Upper lobe of left lung (tissue), 6 donors: Measurements from ENCODE around the gene HEG1. TPM values are rescaled to one million over a fixed set of nuclear protein-coding genes. Genes with fewer than 3 reads are reported as not detected.
A peak's percentile ranks its signal among the peaks of the same experiment; 100 is the strongest.

Experiments
- ATAC-seq, 2 donors: fragments of 200-7000 bp; cut with Tn5 transposase; one replicate each; pipeline ENCODE4 v1.9.1; 2022; ENCODE audit warnings: mild to moderate bottlenecking in 2 of 2, moderate library complexity in 2 of 2; ENCODE audit not compliant: low FRiP score in 2 of 2
- DNase-seq, 2 donors: peaks; one replicate each; pipeline ENCODE4 v3.0.0-alpha.2; 2019 to 2020
- H3K27ac ChIP-seq, 4 donors: fragments of 200-600 bp; sonication (generic); one replicate each; pipeline ENCODE4 v1.5.1; 2016 to 2019
- H3K27me3 ChIP-seq, 4 donors: fragments of 200-600 bp; sonication (generic); one replicate each; pipeline ENCODE4 v1.5.1; 2017 to 2019
- H3K36me3 ChIP-seq, 4 donors: fragments of 200-600 bp; sonication (generic); one replicate each; pipeline ENCODE4 v1.5.1; 2016 to 2019
- H3K4me1 ChIP-seq, 4 donors: fragments of 200-600 bp; sonication (generic); one replicate each; pipeline ENCODE4 v1.5.1; 2018 to 2019
- H3K4me3 ChIP-seq, 4 donors: fragments of 200-600 bp; sonication (generic); one replicate each; pipeline ENCODE4 v1.5.1; 2017 to 2019; ENCODE audit warnings: mild to moderate bottlenecking in 2 of 4, moderate library complexity in 1 of 4
- H3K9me3 ChIP-seq, 4 donors: fragments of 200-600 bp; sonication (generic); one replicate each; pipeline ENCODE4 v1.5.1; 2018 to 2019
- CTCF ChIP-seq, 6 experiments: fragments of 450-650 bp in 4 of 6; fragments of 200-600 bp in 2 of 6; sonication (generic) in 2 of 6; IDR thresholded peaks; one replicate each; pipeline ENCODE4 v1.5.1; 2016 to 2019; ENCODE audit warnings: antibody characterized with exemption in 6 of 6
- EP300 ChIP-seq, 4 donors: sonication (generic); formaldehyde crosslinking; IDR thresholded peaks; one replicate each; pipeline ENCODE4 v1.5.1; 2017; ENCODE audit warnings: antibody characterized with exemption in 4 of 4, control low read depth in 2 of 4
- POLR2A ChIP-seq, 4 donors: fragments of 450-650 bp; IDR thresholded peaks; one replicate each; pipeline ENCODE4 v1.5.1; 2016 to 2017; ENCODE audit warnings: antibody characterized with exemption in 4 of 4, mild to moderate bottlenecking in 2 of 4
- POLR2AphosphoS5 ChIP-seq, 2 donors: sonication (generic); formaldehyde crosslinking; IDR thresholded peaks; one replicate each; pipeline ENCODE4 v1.5.1; 2017; ENCODE audit warnings: antibody characterized with exemption in 2 of 2
- WGBS, 2 donors: methylation state at CpG; one replicate each; pipeline ENCODE4 v1.1.5; 2017 to 2018; 5-methylcytosine and 5-hydroxymethylcytosine counted together
- total RNA-seq, 6 donors: library from RNA; depleted of rRNA in 4 of 6; stranded (reverse); fragments of >200 nt in 4 of 6; gene quantifications; one replicate each; pipeline versions ENCODE4 v1.1.0 to v1.2.1, GENCODE V29; 2016 to 2021
- donor health status: DM: no; HTN: no; CAD: no; lungs with moderate emphysema.
- donor health status: DM: no; HTN: yes; CAD: no; lungs with severe emphysema.

HEG1 gene
- total RNA-seq, 6 donors from 2014 or later, result 45.1 to 168 (median 100) TPM

DNA sequence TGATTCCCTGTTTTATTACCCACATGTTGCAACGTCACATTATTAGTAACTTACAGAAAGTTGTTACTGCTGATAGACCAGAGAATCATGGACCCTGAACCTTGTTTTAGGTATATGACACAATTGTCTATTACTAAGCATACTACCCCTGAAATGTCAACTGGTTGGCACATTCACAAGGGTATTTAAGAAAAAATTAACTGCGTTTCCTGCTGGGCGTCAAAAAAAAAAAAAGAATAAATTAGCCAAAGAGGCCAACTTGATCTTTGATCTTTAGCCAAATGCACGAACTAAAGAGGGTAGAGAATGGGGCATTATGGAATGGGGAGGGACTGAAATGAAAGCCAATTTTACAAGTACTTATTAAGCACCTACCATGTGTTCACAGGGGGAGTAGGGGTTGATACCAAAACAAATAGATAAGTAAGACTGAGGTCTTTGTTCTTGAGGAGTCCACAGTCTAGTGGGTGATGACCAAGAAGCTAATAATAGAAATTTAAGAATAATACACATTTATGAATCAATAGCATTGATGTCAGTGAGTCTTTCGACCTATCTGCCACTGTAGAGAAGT lies 103.4 kb downstream of the HEG1 start:
- H3K27me3 ChIP-seq, result no peaks in the 10 kb centered on the region
- H3K36me3 ChIP-seq, result no peaks in the 10 kb centered on the region
- ATAC-seq, result no peak
- WGBS, 2 donors, result 51 to 60% methylated on average over 5 of the region's 5 CpGs
- no peak overlapping the region for H3K4me3 ChIP-seq
- no peak for TF ChIP-seq POLR2AphosphoS5 (IDR thresholded peaks at IDR 0.05)
- DNase-seq, result no peak
- no peak overlapping the region for H3K27ac ChIP-seq
- no peaks in the 10 kb centered on the region for H3K9me3 ChIP-seq
- H3K4me1 ChIP-seq, result no peaks in the 10 kb centered on the region

DNA sequence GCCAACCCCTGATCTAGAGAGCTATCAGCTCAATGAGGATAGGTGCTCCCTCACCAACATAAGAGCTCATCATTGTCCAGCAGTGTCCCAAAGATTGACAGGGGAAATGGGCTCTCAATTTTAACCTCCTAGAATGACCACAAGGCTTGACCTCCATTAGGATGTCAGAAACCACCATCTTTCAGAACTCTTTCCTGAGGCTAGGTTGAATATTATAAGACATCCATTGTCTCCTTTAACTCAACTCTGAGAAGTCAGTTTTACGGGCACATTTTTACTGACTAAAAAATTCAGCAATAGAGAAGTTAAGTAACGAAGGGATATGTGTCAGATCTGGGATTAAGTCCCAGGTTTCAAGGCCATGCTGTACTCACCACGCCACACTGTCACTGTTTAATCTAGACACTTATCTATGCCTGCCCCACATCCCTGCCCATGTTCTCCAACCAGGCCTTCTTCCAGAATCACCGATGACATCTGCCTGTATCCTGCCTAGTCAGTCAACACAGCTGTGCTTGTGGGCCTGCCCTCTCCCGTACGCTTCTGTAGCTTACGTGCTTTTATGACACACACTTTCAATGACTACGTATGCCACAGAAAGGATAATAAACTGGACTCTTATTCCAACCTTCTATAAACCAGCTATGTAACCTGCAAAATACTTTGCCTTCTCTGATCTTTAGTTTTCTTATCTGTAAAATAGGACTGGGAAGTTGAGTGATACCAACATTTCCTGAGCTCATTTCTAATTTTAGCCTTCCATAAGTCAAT lies 104.1 kb downstream of the HEG1 start:
- H3K4me1 ChIP-seq, result no peaks in the 10 kb centered on the region
- DNase-seq (no peak), ATAC-seq (peak; percentile 14 to 40)
- 76 to 90% methylated on average over 8 of the region's 8 CpGs for WGBS, 2 donors
- H3K9me3 ChIP-seq, result no peaks in the 10 kb centered on the region
- H3K36me3 ChIP-seq, result no peaks in the 10 kb centered on the region
- TF ChIP-seq POLR2A (IDR thresholded peaks at IDR 0.05) (no peak), EP300 (IDR thresholded peaks at IDR 0.05) (peak in 1 of 4 donors; percentile 4), POLR2AphosphoS5 (IDR thresholded peaks at IDR 0.05) (no peak)
- H3K4me3 ChIP-seq, result no peak overlapping the region
- H3K27me3 ChIP-seq, result no peaks in the 10 kb centered on the region
- no peak overlapping the region for H3K27ac ChIP-seq

DNA sequence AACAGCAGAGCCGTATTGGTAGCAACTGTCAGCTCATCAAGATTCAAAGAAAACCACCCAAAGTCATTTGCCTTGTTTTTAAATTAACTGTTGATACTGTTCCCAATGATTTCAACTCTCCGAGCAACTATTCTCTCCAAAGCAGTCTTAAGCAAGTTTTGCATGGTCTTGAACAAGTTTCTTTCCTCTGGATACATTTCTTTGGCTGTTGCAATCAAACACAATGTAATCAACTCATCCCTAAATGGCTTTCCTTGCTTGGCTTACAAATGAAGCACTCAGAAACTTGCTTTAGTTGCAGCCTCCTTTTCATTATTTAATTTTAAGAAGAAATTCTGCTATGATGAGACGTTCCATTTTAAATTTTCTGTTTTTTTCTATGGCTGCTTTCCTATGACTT lies 105.8 kb downstream of the HEG1 start:
- no peak for DNase-seq
- H3K27ac ChIP-seq, result no peak overlapping the region
- no peak for ATAC-seq
- no peaks in the 10 kb centered on the region for H3K27me3 ChIP-seq
- TF ChIP-seq POLR2AphosphoS5 (IDR thresholded peaks at IDR 0.05), result no peak
- TF ChIP-seq POLR2A (IDR thresholded peaks at IDR 0.05), result no peak
- no peak for TF ChIP-seq CTCF (IDR thresholded peaks at IDR 0.05)
- TF ChIP-seq EP300 (IDR thresholded peaks at IDR 0.05), result no peak
- 76 to 91% methylated on average over 3 of the region's 3 CpGs for WGBS, 2 donors
- H3K9me3 ChIP-seq, result no peaks in the 10 kb centered on the region
- no peak overlapping the region for H3K4me3 ChIP-seq
- no peaks in the 10 kb centered on the region for H3K36me3 ChIP-seq
- H3K4me1 ChIP-seq, result no peaks in the 10 kb centered on the region

- TF ChIP-seq CTCF (IDR thresholded peaks at IDR 0.05), result no peak
- TF ChIP-seq POLR2A (IDR thresholded peaks at IDR 0.05), result no peak
- no peak for TF ChIP-seq POLR2AphosphoS5 (IDR thresholded peaks at IDR 0.05)
- TF ChIP-seq EP300 (IDR thresholded peaks at IDR 0.05), result no peak
- Histone ChIP-seq H3K36me3 (no peaks in the 10 kb centered on the region), H3K4me1 (no peaks in the 10 kb centered on the region), H3K9me3 (no peaks in the 10 kb centered on the region), H3K27ac (no peak overlapping the region), H3K4me3 (no peak overlapping the region), H3K27me3 (no peaks in the 10 kb centered on the region)
- DNase-seq, result no peak
- 94 to 95% methylated on average over 2 of the region's 2 CpGs for WGBS, 2 donors
- ATAC-seq, result no peak
Measured at GRCh38 chr3:124942613-124943012, 113.2 kb downstream of the HEG1 start.

GRCh38 chr3:124941771-124942170 lies 114.0 kb downstream of the HEG1 start:
- H3K27me3 ChIP-seq, result no peaks in the 10 kb centered on the region
- DNase-seq (no peak), ATAC-seq (no peak)

More at GRCh38 chr3:124941771-124942170, 114.0 kb downstream of the HEG1 start:
- TF ChIP-seq EP300 (IDR thresholded peaks at IDR 0.05) (no peak), POLR2A (IDR thresholded peaks at IDR 0.05) (no peak), CTCF (IDR thresholded peaks at IDR 0.05) (no peak), POLR2AphosphoS5 (IDR thresholded peaks at IDR 0.05) (no peak)
- Histone ChIP-seq H3K36me3 (no peaks in the 10 kb centered on the region), H3K4me1 (no peaks in the 10 kb centered on the region), H3K4me3 (no peak overlapping the region), H3K9me3 (no peaks in the 10 kb centered on the region), H3K27ac (no peak overlapping the region)
- WGBS, 2 donors, result 62 to 73% methylated on average over 12 of the region's 12 CpGs
